ENCODE measurements around the gene ZNF425. TPM values are rescaled to one million over a fixed set of nuclear protein-coding genes. Genes with fewer than 3 reads are reported as not detected.

ZNF425 gene
- total RNA-seq, 2 donors from 2014 or later = 0.89 to 1.3 TPM

DNA sequence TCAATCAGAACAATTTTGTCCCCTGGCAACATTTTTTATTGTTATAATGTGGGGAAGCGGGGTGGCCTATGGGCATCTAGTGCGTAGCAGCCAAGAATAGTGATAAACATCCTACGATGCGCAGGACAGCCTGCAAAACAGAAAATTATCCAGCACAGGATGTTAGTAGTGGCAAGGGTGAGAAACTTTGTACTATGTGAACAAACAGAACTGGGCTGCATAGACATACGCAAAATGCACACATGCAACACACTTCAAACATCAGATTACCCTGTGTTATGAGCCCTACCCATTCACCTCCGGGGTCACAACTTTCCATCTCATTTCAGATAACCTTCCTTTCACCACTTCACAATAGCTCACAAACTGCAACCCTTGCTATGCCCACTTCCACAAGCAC, 38.7 kb downstream of the ZNF425 start:
- Histone ChIP-seq H3K27ac (no peak overlapping the region), H3K4me3 (no peak overlapping the region), H3K4me1 (peaks cover 0 to 16% of the 10 kb centered on the region in 2 donors), H3K27me3 (no peaks in the 10 kb centered on the region), H3K36me3 (no peaks in the 10 kb centered on the region), H3K9me3 (no peaks in the 10 kb centered on the region)
- DNase-seq (ENCODE audit: low spot score) = no peak
- TF ChIP-seq CTCF (IDR thresholded peaks at IDR 0.05) = no peak

DNA sequence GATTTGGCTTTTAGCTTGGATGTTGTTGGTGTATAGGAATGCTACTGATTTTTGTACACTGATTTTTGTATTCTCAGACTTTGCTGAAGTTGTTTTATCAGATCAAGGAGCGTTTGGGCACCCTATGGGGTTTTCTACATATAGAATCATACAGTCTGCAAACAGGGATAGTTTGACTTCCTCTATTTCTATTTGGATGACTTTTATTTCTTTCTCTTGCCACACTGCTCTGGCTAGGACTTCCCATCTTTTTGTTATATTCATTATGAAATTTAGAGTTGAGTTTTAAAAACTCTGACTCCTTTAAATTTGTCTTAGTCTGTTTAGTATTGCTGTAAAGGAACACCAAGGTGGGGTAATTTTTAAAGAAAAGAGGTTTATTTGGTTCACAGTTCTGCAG, 40.3 kb downstream of the ZNF425 start:
- Histone ChIP-seq H3K27ac (no peak overlapping the region), H3K4me3 (no peak overlapping the region), H3K36me3 (no peaks in the 10 kb centered on the region), H3K27me3 (no peaks in the 10 kb centered on the region), H3K4me1 (peaks cover 0 to 9% of the 10 kb centered on the region in 2 donors), H3K9me3 (no peaks in the 10 kb centered on the region)
- no peak for TF ChIP-seq CTCF (IDR thresholded peaks at IDR 0.05)
- no peak for DNase-seq (ENCODE audit: low spot score)

DNA sequence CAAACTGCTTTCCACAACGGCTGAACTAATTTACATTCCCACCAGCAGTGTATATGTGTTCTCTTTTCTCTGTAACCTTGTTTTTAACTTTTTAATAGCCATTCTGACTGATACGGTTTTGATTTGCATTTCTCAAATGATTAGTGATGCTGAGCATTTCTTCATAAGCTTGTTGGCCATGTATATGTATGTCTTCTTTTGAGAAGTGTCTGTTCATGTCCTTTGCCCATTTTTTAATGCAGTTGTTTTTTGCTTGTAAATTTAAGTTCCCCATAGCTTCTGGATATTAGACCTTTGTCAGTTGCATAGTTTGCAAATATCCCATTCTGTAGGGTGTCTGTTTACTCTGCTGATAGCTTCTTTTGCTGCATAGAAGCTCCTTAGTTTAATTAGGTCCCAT, 41.7 kb downstream of the ZNF425 start:
- Histone ChIP-seq H3K9me3 (no peaks in the 10 kb centered on the region), H3K4me1 (peaks cover 0 to 4% of the 10 kb centered on the region in 2 donors), H3K27ac (no peak overlapping the region), H3K36me3 (no peaks in the 10 kb centered on the region), H3K27me3 (no peaks in the 10 kb centered on the region), H3K4me3 (no peak overlapping the region)
- no peak for DNase-seq (ENCODE audit: low spot score)
- TF ChIP-seq CTCF (IDR thresholded peaks at IDR 0.05) = no peak

GRCh38 chr7:149081914-149082313, 44.2 kb downstream of the ZNF425 start:
- Histone ChIP-seq H3K36me3 (no peaks in the 10 kb centered on the region), H3K4me3 (no peak overlapping the region), H3K9me3 (no peaks in the 10 kb centered on the region), H3K4me1 (no peaks in the 10 kb centered on the region), H3K27ac (no peak overlapping the region), H3K27me3 (no peaks in the 10 kb centered on the region)
- TF ChIP-seq CTCF (IDR thresholded peaks at IDR 0.05) = no peak
- no peak for DNase-seq (ENCODE audit: low spot score)

- Histone ChIP-seq H3K9me3 (no peaks in the 10 kb centered on the region), H3K27me3 (no peaks in the 10 kb centered on the region), H3K36me3 (peaks cover 5% of the 10 kb centered on the region), H3K4me3 (no peak overlapping the region), H3K4me1 (no peaks in the 10 kb centered on the region), H3K27ac (no peak overlapping the region)
- TF ChIP-seq CTCF (IDR thresholded peaks at IDR 0.05) = no peak
- DNase-seq (ENCODE audit: low spot score) = no peak
These were observed 48.5 kb downstream of the ZNF425 start for GRCh38 chr7:149077594-149077993.

DNA sequence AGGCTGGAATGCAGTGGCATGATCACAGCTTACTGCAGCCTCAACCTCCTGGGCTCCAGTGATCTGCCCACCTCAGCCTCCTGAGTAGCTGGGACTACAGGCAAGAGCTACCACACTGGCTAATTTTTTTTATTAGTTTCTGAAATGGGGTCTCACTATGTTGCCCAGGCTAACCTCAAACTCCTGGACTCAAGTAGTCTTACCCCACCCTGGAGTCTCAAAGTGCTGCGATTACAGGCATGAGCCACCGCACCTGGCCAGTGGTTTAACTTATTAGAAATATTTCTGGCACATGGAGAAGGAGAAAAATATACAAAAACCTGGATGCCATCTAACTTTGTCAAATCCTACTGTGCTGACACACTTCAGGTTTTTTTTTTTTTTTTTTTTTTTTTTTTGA, 50.8 kb downstream of the ZNF425 start:
- H3K4me1 ChIP-seq = no peaks in the 10 kb centered on the region
- H3K9me3 ChIP-seq = no peaks in the 10 kb centered on the region
- DNase-seq (ENCODE audit: low spot score) = no peak
- no peaks in the 10 kb centered on the region for H3K27me3 ChIP-seq
- TF ChIP-seq CTCF (IDR thresholded peaks at IDR 0.05) = no peak
- no peak overlapping the region for H3K4me3 ChIP-seq
- no peak overlapping the region for H3K27ac ChIP-seq
- peaks cover 28% of the 10 kb centered on the region for H3K36me3 ChIP-seq
